Measurements from ENCODE around the gene STIL.

GRCh38 chr1:47262787-47263413, 51.0 kb downstream of the STIL start:
- TF ChIP-seq CTCF (IDR thresholded peaks at IDR 0.05): peak; percentile 28 to 54 (median 48)
- no peak for TF ChIP-seq POLR2A (IDR thresholded peaks at IDR 0.05)
